ENCODE data around the gene DRC3.

DRC3 gene

DNA sequence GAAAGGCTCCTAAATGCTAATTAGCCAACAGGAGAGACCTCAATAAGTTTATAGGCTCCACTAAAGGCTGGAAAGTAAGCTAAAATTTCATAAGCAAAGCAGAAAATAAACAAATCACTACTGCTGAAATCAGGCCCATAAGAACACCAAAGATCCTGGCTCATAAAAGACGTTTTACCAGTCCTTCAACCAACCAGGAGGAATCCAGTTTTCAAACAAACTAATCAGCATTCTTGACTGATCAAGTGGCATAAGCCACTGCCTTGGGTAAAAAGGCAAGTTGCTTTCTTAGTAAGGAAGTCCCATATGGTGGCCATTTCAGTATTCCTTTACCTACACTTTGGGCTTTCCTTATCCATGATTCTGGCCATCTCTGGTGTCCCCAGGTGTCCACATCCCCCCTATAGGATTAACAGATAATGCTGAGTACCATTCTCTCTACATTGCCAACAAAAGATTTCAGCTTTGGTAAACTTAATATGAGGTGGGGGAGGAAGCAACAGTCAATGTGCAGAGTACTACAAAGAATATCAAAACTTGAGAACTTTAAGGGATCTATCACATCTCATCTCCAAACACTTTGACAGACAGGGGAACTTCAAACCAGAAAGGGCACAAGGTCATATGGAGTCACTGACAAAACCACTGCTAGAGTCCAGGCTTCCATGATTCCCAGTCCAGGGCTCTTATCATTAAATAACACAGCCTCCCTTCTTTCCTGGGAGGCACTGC lies 1.8 kb upstream of the DRC3 start:
- DNase-seq, result no peak

GRCh38 chr17:17971431-17972125 lies 1.1 kb upstream of the DRC3 start:
- no peak for DNase-seq

DNA sequence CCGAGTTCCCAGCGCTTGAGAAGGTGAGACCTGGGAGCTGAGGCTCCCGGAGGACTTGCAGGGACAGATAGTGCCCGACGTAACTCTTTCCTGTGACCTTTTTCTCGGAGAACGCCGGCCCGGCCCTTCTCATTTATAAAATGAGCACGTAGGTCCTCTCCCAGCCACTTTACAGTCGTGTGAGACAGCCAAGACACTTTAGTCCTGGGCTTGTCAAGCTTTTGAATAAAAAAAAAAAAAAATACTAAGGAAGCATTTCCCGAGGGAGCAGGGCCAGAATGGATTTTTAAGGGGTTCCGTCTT lies 241 bp downstream of the DRC3 start:
- no peak for DNase-seq

DNA sequence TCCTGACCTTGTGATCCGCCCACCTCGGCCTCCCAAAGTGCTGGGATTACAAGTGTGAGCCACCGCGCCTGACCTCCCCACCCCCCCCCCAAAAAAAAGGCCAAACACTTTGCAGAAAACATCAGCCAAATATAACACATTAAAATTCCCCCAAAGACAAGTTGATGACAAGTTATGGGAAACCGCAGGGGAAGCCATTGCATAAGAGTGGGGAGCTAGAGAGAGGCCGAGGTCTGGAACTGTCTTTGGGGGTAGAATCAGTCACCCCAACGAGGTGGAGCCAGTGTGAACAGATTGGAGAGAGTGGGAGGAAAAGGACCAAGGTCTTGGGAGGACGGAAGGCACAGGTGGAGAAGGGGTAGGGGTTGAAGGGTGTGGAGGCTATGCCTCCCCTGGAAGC lies 2.8 kb downstream of the DRC3 start:
- no peak for DNase-seq

DNA sequence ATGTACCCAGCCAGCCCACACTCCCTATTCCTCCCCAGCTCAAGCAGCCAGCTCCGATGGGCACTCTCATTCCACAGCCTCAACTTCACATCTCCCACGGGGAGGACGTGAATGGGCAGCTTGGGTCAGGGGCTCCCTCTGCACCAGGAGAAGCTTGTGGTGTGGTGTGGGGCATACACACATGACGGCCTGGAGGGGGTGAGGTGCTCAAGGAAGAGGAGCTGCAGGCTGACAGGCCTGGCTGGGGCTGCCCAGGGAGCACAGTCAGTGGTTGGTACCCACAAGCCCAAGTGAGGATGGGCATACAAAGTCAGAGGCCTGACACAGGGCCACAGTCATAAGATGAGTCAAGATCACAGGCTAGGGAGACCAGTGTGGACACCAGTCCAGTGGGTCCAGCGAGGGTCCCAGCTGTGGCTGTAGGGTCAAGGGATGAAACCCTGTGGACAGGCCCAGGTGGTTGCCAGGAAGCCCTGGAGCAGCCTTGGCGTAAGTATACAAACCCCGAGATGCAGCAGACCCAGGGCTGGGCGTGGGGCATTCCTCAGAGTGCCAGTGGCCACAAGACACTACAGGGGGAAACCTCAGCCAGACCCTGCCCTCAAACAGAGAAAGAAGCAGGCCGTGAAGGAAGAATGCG lies 4.4 kb downstream of the DRC3 start:
- no peak for DNase-seq

GRCh38 chr17:17978481-17979424 lies 6.1 kb downstream of the DRC3 start:
- no peak for DNase-seq

DNA sequence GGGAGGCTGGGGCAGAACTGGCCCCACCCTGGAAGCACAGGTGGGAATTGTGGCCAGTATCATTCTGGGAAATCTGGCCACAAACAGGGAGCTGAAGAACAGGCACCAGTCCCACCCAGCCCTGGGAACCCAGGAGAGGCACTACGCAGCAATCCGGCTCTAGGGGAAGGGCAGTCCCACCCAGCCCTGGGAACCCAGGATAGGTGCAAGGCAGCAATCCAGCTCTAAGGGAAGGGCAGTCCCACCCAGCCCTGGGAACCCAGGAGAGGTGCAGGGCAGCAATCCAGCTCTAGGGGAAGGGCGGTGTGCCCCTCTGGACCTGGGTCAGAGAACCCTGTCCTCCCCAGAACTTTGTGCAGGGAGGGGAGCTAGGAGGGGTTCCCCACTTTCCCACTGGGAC lies 7.1 kb downstream of the DRC3 start:
- no peak for DNase-seq

DNA sequence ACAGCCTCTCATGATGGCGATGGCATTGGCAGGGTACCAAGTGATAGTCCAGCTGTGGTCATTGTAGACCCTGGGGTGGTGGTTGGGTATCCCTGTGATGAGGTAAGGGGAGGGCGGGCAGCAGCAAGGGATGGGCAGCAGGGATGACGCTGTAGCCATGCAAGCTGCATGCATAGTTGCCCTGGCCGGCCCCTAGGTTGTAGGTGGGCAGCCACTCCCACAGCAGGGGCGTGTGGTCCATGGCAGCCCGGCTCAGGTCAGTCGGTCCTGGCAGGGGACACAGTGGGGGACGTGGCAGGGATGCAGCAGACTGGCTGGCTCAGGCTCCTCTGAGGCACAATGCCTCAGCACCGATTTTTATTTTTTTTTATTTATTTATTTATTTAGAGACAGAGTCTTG lies 8.7 kb downstream of the DRC3 start:
- no peak for DNase-seq

DNA sequence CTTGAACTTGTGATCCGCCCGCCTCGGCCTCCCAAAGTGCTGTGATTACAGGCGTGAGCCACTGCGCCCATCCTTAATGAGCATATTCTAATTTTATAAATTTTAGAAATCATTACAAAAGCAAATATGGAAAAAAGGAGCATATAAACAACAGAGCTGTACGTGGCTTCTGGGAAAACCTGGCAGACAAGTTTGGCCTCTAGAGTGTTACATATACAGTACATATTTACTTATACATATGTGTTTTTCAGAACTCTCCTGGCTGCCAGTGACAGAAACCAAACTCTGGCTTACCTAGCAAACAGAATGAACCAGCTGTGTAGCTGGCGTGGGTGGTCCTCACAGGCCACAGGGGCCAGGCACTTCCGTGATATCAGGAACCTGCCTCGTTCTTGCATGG lies 10.1 kb downstream of the DRC3 start:
- no peak for DNase-seq

DNA sequence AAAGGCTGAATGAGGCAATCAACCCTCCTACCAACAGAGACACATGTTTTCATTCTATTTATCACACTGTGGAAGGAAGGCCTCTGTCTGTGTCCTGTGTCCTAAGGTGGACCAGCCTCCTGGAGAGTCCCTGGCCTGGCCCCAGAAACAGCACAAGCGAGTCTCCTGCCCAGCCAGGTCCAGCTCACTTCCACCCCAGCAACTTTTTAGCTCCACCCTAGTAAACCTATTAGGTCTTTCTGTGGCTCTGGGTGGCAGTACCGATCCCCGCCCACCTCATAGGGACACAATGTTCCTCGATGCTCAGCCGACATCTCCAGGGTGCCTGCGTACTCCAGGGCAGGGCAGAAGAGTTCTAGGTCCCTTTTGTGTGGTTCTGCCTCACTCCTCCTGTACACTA lies 10.7 kb downstream of the DRC3 start:
- DNase-seq, result no peak

DNA sequence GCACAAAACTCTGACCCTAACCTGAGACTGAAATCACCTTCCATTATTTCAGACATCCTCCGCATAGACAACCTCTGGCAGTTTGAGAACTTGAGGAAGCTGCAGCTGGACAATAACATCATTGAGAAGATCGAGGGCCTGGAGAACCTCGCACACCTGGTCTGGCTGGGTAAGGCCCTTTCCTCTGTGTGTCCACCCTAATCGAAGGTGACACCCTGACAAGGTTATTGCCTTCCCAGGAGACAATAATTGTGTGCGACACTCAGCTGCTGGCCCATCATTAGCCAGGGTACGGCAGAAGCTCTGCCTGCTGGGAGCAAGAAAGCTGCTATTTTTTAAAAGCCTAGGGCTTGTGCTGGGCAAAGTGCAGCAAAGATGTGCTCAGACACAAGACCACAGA lies 11.1 kb downstream of the DRC3 start:
- DNase-seq, result no peak

- no peak for DNase-seq
Observed at GRCh38 chr17:17985153-17985552, 12.5 kb downstream of the DRC3 start.

DNA sequence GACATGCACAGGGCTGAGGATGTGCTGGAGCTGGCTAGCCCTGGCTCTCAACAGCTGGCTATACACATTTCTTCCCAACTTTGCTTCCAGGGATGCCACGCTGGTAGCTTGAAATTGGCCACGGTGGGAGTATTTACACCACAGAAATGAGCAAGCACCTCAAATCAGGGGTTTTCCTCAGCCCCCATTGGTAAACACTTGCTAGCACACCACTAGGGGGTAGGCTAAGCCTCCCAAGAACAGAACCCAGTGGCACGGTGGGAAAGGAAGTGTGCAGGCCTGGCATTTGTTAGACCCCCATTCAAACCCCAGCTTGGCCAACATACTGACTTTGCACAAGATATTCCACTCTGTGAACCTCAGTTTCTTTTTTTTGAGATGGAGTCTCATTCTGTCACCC lies 12.9 kb downstream of the DRC3 start:
- no peak for DNase-seq

- DNase-seq, result no peak
Observed at GRCh38 chr17:17987187-17987896, 14.7 kb downstream of the DRC3 start.

DNA sequence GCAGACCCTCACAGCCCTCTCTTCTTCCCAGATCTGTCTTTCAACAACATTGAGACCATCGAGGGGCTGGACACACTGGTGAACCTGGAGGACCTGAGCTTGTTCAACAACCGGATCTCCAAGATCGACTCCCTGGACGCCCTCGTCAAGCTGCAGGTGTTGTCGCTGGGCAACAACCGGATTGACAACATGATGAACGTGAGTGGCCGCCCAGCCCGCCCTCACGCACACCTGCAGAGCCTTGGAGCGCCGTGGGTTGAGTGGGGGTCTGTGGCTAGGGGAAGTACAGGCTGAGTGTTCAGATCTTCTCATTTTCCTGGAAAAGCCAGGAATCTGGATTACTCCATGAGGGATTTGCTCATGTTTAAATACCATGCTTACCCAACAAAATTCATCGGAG lies 15.2 kb downstream of the DRC3 start:
- DNase-seq, result no peak

DNA sequence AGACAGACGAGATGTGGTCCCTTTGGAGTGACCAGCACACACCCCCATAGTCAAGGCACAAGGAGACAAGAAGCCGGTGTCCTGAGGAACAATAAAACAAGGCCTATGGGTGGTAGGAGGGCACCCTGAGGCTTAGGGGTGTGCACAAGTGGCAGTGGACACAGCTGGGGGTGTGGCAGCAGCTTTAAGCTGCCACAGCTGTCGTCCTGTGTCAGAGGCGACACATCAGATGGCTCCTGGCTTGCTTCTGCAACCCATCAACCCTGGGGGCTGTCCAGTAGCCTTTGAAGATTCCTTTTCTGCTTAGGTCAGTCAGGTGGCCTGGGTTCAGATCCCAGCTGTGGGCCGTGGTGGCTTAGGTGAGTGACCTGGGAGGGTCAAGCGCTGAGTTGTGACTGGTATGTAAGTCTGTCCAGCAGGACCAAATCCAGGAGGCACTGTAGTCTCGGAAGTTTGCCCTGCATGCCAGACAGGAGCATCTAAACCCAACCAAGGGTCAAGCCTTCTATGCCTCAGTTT lies 15.8 kb downstream of the DRC3 start:
- no peak for DNase-seq

- no peak for DNase-seq
Observed at GRCh38 chr17:17989081-17989480, 16.4 kb downstream of the DRC3 start.

DNA sequence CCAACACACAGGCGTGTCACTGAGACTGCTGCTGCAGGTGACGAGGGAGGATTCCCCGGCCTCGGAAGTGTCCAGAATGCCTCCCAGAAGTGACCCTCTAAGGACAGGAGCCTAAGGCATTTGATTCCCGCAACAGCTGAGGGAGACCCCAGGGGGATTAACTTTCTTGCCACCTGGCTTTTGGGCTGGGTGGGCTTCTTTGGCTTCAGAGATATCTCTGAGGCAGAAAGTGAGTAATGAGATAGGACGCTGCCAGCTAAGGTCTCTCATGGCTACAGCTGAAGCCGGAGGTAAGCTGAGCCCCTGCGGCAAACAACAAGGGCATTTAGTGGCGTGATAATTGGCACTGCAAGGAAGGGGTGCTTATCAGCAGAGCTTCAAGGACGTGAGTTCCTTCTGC lies 17.0 kb downstream of the DRC3 start:
- no peak for DNase-seq

GRCh38 chr17:17990282-17990681 lies 17.6 kb downstream of the DRC3 start:
- DNase-seq, result no peak

- DNase-seq, result no peak
Observed at GRCh38 chr17:17993366-17993765, 20.7 kb downstream of the DRC3 start.

DNA sequence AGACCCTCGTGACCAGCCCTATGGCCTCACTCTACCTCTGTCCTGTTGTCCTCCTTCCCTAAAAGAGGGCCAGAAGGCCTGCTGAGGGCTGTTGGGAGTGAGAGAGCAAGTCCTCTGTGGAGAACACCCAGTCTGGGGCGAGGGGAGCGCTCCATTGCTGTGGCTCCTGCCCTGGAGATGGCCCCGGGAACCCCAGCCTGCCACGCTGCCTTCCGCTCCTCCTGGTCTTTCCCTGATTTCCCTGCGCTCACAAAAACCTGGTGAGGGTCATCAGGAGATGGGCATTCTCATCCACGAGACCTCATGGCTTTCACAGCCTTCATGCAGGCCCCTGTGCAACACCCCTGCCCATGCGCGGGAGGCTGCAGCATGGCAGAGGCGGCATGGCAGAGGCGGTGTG lies 21.2 kb downstream of the DRC3 start:
- DNase-seq, result no peak

GRCh38 chr17:17994271-17995069 lies 21.8 kb downstream of the DRC3 start:
- DNase-seq, result no peak
